HepG2 (cell line): ENCODE measurements around the gene GRM7. TPM values are rescaled to one million over a fixed set of nuclear protein-coding genes. Genes with fewer than 3 reads are reported as not detected.

Source experiments
- ATAC-seq: fragments of 200-7000 bp; cut with Tn5 transposase; 3 replicates; pipeline ENCODE4 v1.9.1; 2020; ENCODE audit warnings: mild to moderate bottlenecking, moderate library complexity
- BruUV-seq: library from RNA; stranded (reverse); fragments of 400-500 nt; replicated peaks from 2 replicates; lab custom pipeline; 2021; lab: Mats Ljungman, UMichigan
- CTCF ChIA-PET: fragments of 300-600 bp; formaldehyde crosslinking; extraction: SDS; loops from one replicate; lab custom pipeline; 2021; ENCODE audit warnings: low total read pairs, inconsistent platforms, low intra/inter-chr PET ratio; lab: Yijun Ruan, JAX
- POLR2A ChIA-PET: fragments of 350-600 bp; sonication (Branson Sonifier 250); formaldehyde crosslinking; loops from one replicate; lab custom pipeline; 2020; ENCODE audit warnings: antibody characterized with exemption, inconsistent platforms; lab: Yijun Ruan, JAX
- DNase-seq: peaks from one replicate; pipeline ENCODE4 v3.0.0-alpha.2; 2015; ENCODE audit warnings: low spot score
- FAIRE-seq: peaks from 3 replicates; lab custom pipeline; 2011; peaks lifted over from hg19 to GRCh38; lab: Jason Lieb, UNC
- H2AFZ ChIP-seq: one replicate; pipeline ENCODE4 v1.6.1; 2011; ENCODE audit warnings: low read length, inconsistent platforms
- H3K27ac ChIP-seq: fragments of 300-600 bp; 3 replicates; pipeline ENCODE4 v1.8.0; 2011; ENCODE audit warnings: mixed run types, mild to moderate bottlenecking, mixed read lengths, low read length, inconsistent platforms; ENCODE audit not compliant: insufficient read depth; ENCODE audit errors: extremely low read length
- H3K27me3 ChIP-seq, 2 experiments: fragments of 200-600 bp in 1 of 2; 2 replicates in 1 of 2; 3 replicates in 1 of 2; pipeline versions ENCODE4 v1.6.0 to v1.8.0; 2011; ENCODE audit warnings: low read length in 2 of 2, mild to moderate bottlenecking in 2 of 2, moderate library complexity in 2 of 2, inconsistent platforms in 1 of 2; ENCODE audit not compliant: insufficient read depth in 2 of 2, control insufficient read depth in 1 of 2
- H3K36me3 ChIP-seq, 2 experiments: fragments of 200-600 bp in 1 of 2; replicated peaks in 1 of 2; 2 replicates in 1 of 2; 3 replicates in 1 of 2; pipeline versions ENCODE4 v1.5.1 to v1.8.0; 2011; ENCODE audit warnings: low read length in 2 of 2, inconsistent platforms in 1 of 2; ENCODE audit not compliant: insufficient read depth in 2 of 2, control insufficient read depth in 1 of 2
- H3K4me1 ChIP-seq: 2 replicates; pipeline ENCODE4 v1.5.1; 2012; ENCODE audit warnings: low read length, inconsistent platforms; ENCODE audit not compliant: insufficient read depth
- H3K4me2 ChIP-seq: 2 replicates; pipeline ENCODE4 v1.6.0; 2011; ENCODE audit warnings: low read depth, low read length, inconsistent platforms
- H3K4me3 ChIP-seq, 3 experiments: fragments of 200-600 bp in 1 of 3; sonication (generic), shearing (Covaris generic) in 1 of 3; replicated peaks in 1 of 3; 2 replicates each; pipeline ENCODE4 v1.5.1; 2011 to 2016; ENCODE audit warnings: low read length in 3 of 3, inconsistent platforms in 2 of 3, low read depth in 2 of 3, mild to moderate bottlenecking in 2 of 3, control low read depth in 1 of 3, mixed read lengths in 1 of 3; ENCODE audit not compliant: insufficient read depth in 1 of 3
- H3K79me2 ChIP-seq: one replicate; pipeline ENCODE4 v1.6.1; 2011; ENCODE audit warnings: low read length, inconsistent platforms; ENCODE audit not compliant: insufficient read depth
- H3K9ac ChIP-seq: 2 replicates; pipeline ENCODE4 v1.6.0; 2011; ENCODE audit warnings: mild to moderate bottlenecking, low read depth, low read length, inconsistent platforms; ENCODE audit not compliant: insufficient read depth
- H3K9me3 ChIP-seq: 2 replicates; pipeline ENCODE4 v1.5.1; 2012; ENCODE audit warnings: mild to moderate bottlenecking, low read length
- H4K20me1 ChIP-seq: 2 replicates; pipeline ENCODE4 v1.6.0; 2011; ENCODE audit warnings: inconsistent platforms, mild to moderate bottlenecking, low read length, moderate library complexity; ENCODE audit not compliant: insufficient read depth
- FOXA3 ChIP-seq: IDR thresholded peaks from 2 replicates; pipeline ENCODE4 v1.6.1; 2016; ENCODE audit warnings: missing genetic modification reagents, missing compliant biosample characterization
- GATA4 ChIP-seq: sonication (generic); IDR thresholded peaks from 2 replicates; pipeline ENCODE4 v1.6.1; 2016; ENCODE audit warnings: antibody characterized with exemption, low read depth, borderline replicate concordance
- GTF2F1 ChIP-seq: fragments of 150-350 bp; IDR thresholded peaks from 2 replicates; pipeline ENCODE4 v1.6.1; 2014; ENCODE audit warnings: low read length
- NFE2L1 ChIP-seq: sonication (generic); formaldehyde crosslinking; IDR thresholded peaks from 2 replicates; pipeline ENCODE4 v1.4.0; 2020; ENCODE audit warnings: missing genetic modification reagents, mild to moderate bottlenecking, borderline replicate concordance
- PAWR ChIP-seq: sonication (generic); formaldehyde crosslinking; IDR thresholded peaks from 2 replicates; pipeline ENCODE4 v1.4.0; 2020; ENCODE audit warnings: missing genetic modification reagents, mild to moderate bottlenecking, borderline replicate concordance
- ZBTB1 ChIP-seq: sonication (generic); formaldehyde crosslinking; IDR thresholded peaks from 2 replicates; pipeline ENCODE4 v1.4.0; 2020; ENCODE audit warnings: missing genetic modification reagents, borderline replicate concordance
- ZBTB4 ChIP-seq: sonication (generic); formaldehyde crosslinking; IDR thresholded peaks from 2 replicates; pipeline ENCODE4 v1.4.0; 2020; ENCODE audit warnings: missing genetic modification reagents, mild to moderate bottlenecking, borderline replicate concordance
- whole genome bisulfite sequencing: methylation state at CpG from one replicate; pipeline ENCODE4 v1.1.6; 2017; ENCODE audit warnings: low lambda C conversion rate; 5-methylcytosine and 5-hydroxymethylcytosine counted together
- in situ Hi-C: cut with HindIII; loops from 2 replicates; pipeline ENCODE4 v1.10.0; 2017; ENCODE audit warnings: low pct_unique_long_range_greater_than_20kb; ENCODE audit not compliant: extremely low pct_ligation_motif_present
- intact Hi-C: fragments of 100-400 bp; cut with micrococcal nuclease; formaldehyde crosslinking; loops from one replicate; pipeline ENCODE4 v1.10.0; 2022; ENCODE audit not compliant: unreplicated experiment
- polyA plus RNA-seq, 8 experiments: library from polyadenylated mRNA; depleted of rRNA in 3 of 8; stranded (reverse) in 7 of 8; unstranded in 1 of 8; fragments of >200 nt; fragmentation: Illumina TruSeq in 4 of 8; extraction: Trizol in 4 of 8; gene quantifications; 2 replicates each; pipeline versions ENCODE4 v1.2.1 to v1.2.3, GENCODE V29; 2011 to 2016; ENCODE audit warnings: low read depth in 4 of 8, missing spikeins in 1 of 8, mixed read lengths in 1 of 8; ENCODE audit not compliant: insufficient read depth in 1 of 8
- total RNA-seq, 5 experiments: library from RNA; depleted of rRNA; stranded (reverse); fragments of >200 nt; fragmentation: Illumina TruSeq; extraction: Trizol; gene quantifications; 2 replicates each; pipeline ENCODE4 v1.2.3, GENCODE V29; 2016; ENCODE audit warnings: low read depth in 1 of 5

The GRM7 gene
- total and polyA plus RNA-seq, 2 of the 13 experiments (the other 11 are each of a cell fraction or from before 2014, with no cell fraction given): not detected

- H2AFZ ChIP-seq: no peak overlapping the region
- no peak overlapping the region for H3K9ac ChIP-seq
- peaks cover 30% of the 10 kb centered on the region for H3K9me3 ChIP-seq
- TF ChIP-seq ZBTB1 (CRISPR knock-in tag): no peak
- no peak for TF ChIP-seq PAWR (CRISPR knock-in tag)
- TF ChIP-seq NFE2L1 (CRISPR knock-in tag): no peak
- TF ChIP-seq FOXA3 (CRISPR knock-in tag): no peak
- TF ChIP-seq ZBTB4 (CRISPR knock-in tag): no peak
- TF ChIP-seq GATA4: no peak
- no peak for TF ChIP-seq GTF2F1
- no peak overlapping the region for H3K4me3 ChIP-seq
- BruUV-seq: no TSS peak
- H3K4me1 ChIP-seq: no peaks in the 10 kb centered on the region
- ATAC-seq: no peak
- no peak overlapping the region for H3K27ac ChIP-seq
- DNase-seq: no peak
- in situ Hi-C loops (no loop called here), intact Hi-C loops (no loop called here)
- no peaks in the 10 kb centered on the region for H3K79me2 ChIP-seq
- no peak for FAIRE-seq
- POLR2A ChIA-PET: no interaction called here
- CTCF ChIA-PET: no interaction called here
- H4K20me1 ChIP-seq: no peaks in the 10 kb centered on the region
- H3K36me3 ChIP-seq: no peaks in the 10 kb centered on the region
- no peaks in the 10 kb centered on the region for H3K27me3 ChIP-seq
- 0% methylated on average over 1 of the region's 1 CpG for WGBS
- H3K4me2 ChIP-seq: no peak overlapping the region
Observed at GRCh38 chr3:7367968-7368367, 507.1 kb downstream of the GRM7 start.
